Esophagus squamous epithelium (tissue), 5 donors: Measurements from ENCODE around the gene PRKAR1A. TPM values are rescaled to one million over a fixed set of nuclear protein-coding genes. Genes with fewer than 3 reads are reported as not detected.

ENCODE experiments used
- DNase-seq: peaks from one replicate; lab custom pipeline; 2025; lab: John Stamatoyannopoulos, UW
- H3K27ac ChIP-seq, 4 donors: fragments of 200-600 bp; sonication (generic); one replicate each; pipeline ENCODE4 v1.5.1; 2016 to 2019; ENCODE audit warnings: mild to moderate bottlenecking in 1 of 4
- H3K27me3 ChIP-seq, 4 donors: fragments of 200-600 bp; sonication (generic); 1 replicate in 3 of 4; 2 replicates in 1 of 4; pipeline versions ENCODE4 v1.5.1 to v1.6.0; 2017 to 2021; ENCODE audit warnings: antibody characterized with exemption in 1 of 4
- H3K36me3 ChIP-seq, 3 donors: fragments of 200-600 bp; sonication (generic); one replicate each; pipeline ENCODE4 v1.5.1; 2016 to 2019
- H3K4me1 ChIP-seq, 3 donors: fragments of 200-600 bp; sonication (generic); one replicate each; pipeline ENCODE4 v1.5.1; 2017 to 2019
- H3K4me3 ChIP-seq, 4 donors: fragments of 200-600 bp; sonication (generic); 1 replicate in 3 of 4; 2 replicates in 1 of 4; pipeline ENCODE4 v1.5.1; 2016 to 2019; ENCODE audit warnings: mild to moderate bottlenecking in 2 of 4, moderate library complexity in 1 of 4
- H3K9me3 ChIP-seq, 3 donors: fragments of 200-600 bp; sonication (generic); one replicate each; pipeline ENCODE4 v1.5.1; 2016 to 2019
- POLR2A ChIP-seq, 4 donors: fragments of 450-650 bp; IDR thresholded peaks; one replicate each; pipeline ENCODE4 v1.6.1; 2017; ENCODE audit warnings: antibody characterized with exemption in 4 of 4, mild to moderate bottlenecking in 4 of 4, moderate library complexity in 3 of 4
- WGBS, 2 donors: methylation state at CpG; one replicate each; pipeline ENCODE4 v1.1.5; 2018; 5-methylcytosine and 5-hydroxymethylcytosine counted together
- intact Hi-C: fragments of 100-400 bp; cut with DNase I; formaldehyde crosslinking; loops from one replicate; pipeline ENCODE4 v1.15.0; 2022
- total RNA-seq, 4 donors: library from RNA; depleted of rRNA; stranded (reverse); fragments of >200 nt; gene quantifications; one replicate each; pipeline ENCODE4 v1.1.0, GENCODE V29; 2016
- TF ChIP-seq, protein P1 (sequence below), 6 experiments: fragments of 450-650 bp in 4 of 6; fragments of 200-600 bp in 2 of 6; sonication (generic) in 2 of 6; IDR thresholded peaks; one replicate each; pipeline ENCODE4 v1.5.1; 2016 to 2019; ENCODE audit warnings: antibody characterized with exemption in 6 of 6, mild to moderate bottlenecking in 4 of 6, moderate library complexity in 4 of 6
- donor health status: DM: yes; HTN: yes; CAD: no.

Gene PRKAR1A
- total RNA-seq, 4 donors from 2014 or later, result 137 to 195 (median 187) TPM

DNA sequence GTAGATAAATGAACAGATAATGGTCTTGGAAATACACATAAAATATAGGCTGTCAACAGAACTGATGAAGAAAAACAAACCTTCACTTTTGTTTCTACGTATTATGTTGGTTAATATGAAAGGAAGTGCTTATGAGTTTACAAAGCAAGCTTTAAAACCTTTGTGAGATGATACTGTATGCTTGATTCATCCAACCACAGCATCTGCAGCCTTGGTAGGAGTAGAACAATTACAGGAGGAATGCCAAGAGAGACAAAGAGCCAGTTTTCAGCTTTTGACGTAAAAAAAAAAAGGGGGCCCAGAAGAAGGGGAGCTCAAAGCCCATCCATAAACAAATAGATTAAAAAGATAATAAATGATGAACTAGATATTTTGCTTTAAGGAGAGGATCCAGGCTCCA is 75.6 kb downstream of the PRKAR1A start:
- H3K27me3 ChIP-seq, result no peaks in the 10 kb centered on the region
- intact Hi-C loops, result no loop called here
- 68 to 82% methylated on average over 2 of the region's 2 CpGs for WGBS, 2 donors
- no peaks in the 10 kb centered on the region for H3K36me3 ChIP-seq
- H3K9me3 ChIP-seq, result no peaks in the 10 kb centered on the region
- H3K4me1 ChIP-seq, result peaks cover 7 to 34% (median 20%) of the 10 kb centered on the region in 3 donors
- no peak overlapping the region for H3K4me3 ChIP-seq
- no peak for DNase-seq
- TF ChIP-seq, protein P1, sequence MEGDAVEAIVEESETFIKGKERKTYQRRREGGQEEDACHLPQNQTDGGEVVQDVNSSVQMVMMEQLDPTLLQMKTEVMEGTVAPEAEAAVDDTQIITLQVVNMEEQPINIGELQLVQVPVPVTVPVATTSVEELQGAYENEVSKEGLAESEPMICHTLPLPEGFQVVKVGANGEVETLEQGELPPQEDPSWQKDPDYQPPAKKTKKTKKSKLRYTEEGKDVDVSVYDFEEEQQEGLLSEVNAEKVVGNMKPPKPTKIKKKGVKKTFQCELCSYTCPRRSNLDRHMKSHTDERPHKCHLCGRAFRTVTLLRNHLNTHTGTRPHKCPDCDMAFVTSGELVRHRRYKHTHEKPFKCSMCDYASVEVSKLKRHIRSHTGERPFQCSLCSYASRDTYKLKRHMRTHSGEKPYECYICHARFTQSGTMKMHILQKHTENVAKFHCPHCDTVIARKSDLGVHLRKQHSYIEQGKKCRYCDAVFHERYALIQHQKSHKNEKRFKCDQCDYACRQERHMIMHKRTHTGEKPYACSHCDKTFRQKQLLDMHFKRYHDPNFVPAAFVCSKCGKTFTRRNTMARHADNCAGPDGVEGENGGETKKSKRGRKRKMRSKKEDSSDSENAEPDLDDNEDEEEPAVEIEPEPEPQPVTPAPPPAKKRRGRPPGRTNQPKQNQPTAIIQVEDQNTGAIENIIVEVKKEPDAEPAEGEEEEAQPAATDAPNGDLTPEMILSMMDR (IDR thresholded peaks at IDR 0.05), result no peak
- no peak overlapping the region for H3K27ac ChIP-seq

DNA sequence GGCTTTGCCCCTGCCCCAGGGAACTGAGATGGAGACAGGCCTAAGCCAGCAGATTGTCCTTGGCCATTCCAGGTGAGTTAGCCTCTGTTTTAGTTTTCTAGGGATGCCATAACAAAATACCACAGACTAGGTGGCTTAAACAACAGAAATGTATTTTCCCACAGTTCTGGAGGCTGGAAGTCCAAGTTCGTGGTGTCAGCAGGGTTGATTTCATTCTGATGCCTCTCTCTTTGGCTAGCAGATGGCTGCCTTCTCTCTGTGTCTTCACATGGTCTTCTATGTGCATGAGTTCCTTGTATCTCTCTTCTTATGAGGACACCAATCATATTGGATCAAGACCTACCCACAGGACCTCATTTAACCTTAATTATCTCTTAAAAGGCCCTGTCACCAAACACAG is 76.1 kb downstream of the PRKAR1A start:
- H3K27me3 ChIP-seq, result no peaks in the 10 kb centered on the region
- no peak for TF ChIP-seq POLR2A (IDR thresholded peaks at IDR 0.05)
- TF ChIP-seq, protein P1 (IDR thresholded peaks at IDR 0.05), result no peak
- no peak for DNase-seq
- H3K36me3 ChIP-seq, result no peaks in the 10 kb centered on the region
- no peak overlapping the region for H3K27ac ChIP-seq
- no peaks in the 10 kb centered on the region for H3K9me3 ChIP-seq
- 63 to 70% methylated on average over 1 of the region's 1 CpG for WGBS, 2 donors
- no peak overlapping the region for H3K4me3 ChIP-seq
- peaks cover 11 to 36% (median 24%) of the 10 kb centered on the region in 3 donors for H3K4me1 ChIP-seq
- intact Hi-C loops, result no loop called here

DNA sequence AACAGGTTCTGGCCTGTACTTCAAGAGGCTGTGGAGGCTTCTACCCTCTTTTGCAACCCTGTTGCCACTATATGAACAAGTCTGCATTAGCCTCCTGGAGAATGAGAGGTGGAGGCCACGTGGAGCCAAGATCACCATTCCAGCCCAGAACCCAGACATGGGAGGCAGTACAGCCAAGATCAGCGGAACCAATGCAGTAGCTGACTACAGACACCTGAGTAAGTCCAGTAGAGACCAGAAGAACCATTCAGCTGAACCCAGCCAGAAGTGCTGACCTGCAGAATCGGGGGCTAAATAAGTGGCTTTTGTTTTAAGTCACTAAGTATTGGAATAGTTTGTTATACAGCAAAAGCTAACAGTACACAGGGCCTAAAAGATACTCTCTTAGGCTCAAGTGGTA is 76.9 kb downstream of the PRKAR1A start:
- no peak for DNase-seq

GRCh38 chr17:68591583-68591982 is 79.4 kb downstream of the PRKAR1A start:
- no peaks in the 10 kb centered on the region for H3K9me3 ChIP-seq
- WGBS, 2 donors, result 76 to 80% methylated on average over 12 of the region's 12 CpGs
- TF ChIP-seq, protein P1 (IDR thresholded peaks at IDR 0.05), result no peak
- TF ChIP-seq POLR2A (IDR thresholded peaks at IDR 0.05), result no peak
- H3K27me3 ChIP-seq, result no peaks in the 10 kb centered on the region
- H3K27ac ChIP-seq, result no peak overlapping the region
- H3K36me3 ChIP-seq, result no peaks in the 10 kb centered on the region
- intact Hi-C loops, result no loop called here
- peaks cover 13 to 32% (median 24%) of the 10 kb centered on the region in 3 donors for H3K4me1 ChIP-seq
- DNase-seq, result no peak
- no peak overlapping the region for H3K4me3 ChIP-seq

More for the DNA sequence above, 76.9 kb downstream of the PRKAR1A start:
- intact Hi-C loops, result no loop called here
- no peak for TF ChIP-seq POLR2A (IDR thresholded peaks at IDR 0.05)
- TF ChIP-seq, protein P1 (IDR thresholded peaks at IDR 0.05), result no peak
- Histone ChIP-seq H3K27me3 (no peaks in the 10 kb centered on the region), H3K4me3 (no peak overlapping the region), H3K27ac (no peak overlapping the region), H3K9me3 (no peaks in the 10 kb centered on the region), H3K4me1 (peaks cover 14 to 42% (median 27%) of the 10 kb centered on the region in 3 donors), H3K36me3 (no peaks in the 10 kb centered on the region)
- WGBS, 2 donors, result 85% methylated on average over 3 of the region's 3 CpGs; no CpG with 5 or more reads in 1 of the 2 donors

GRCh38 chr17:68592009-68592408 is 79.8 kb downstream of the PRKAR1A start:
- Histone ChIP-seq H3K4me3 (no peak overlapping the region), H3K27ac (peak overlapping the region in 1 of 4 donors; percentile 1), H3K36me3 (no peaks in the 10 kb centered on the region), H3K27me3 (no peaks in the 10 kb centered on the region), H3K9me3 (no peaks in the 10 kb centered on the region), H3K4me1 (peaks cover 13 to 32% (median 26%) of the 10 kb centered on the region in 3 donors)
- WGBS, 2 donors, result 61 to 75% methylated on average over 2 of the region's 2 CpGs
- no peak for DNase-seq
- TF ChIP-seq POLR2A (IDR thresholded peaks at IDR 0.05), result no peak
- TF ChIP-seq, protein P1 (IDR thresholded peaks at IDR 0.05), result no peak
- intact Hi-C loops, result no loop called here
